Muscle layer of colon (tissue), 2 donors: ENCODE results near the gene ZDHHC6.

Experiments used
- H3K27ac ChIP-seq: one replicate; pipeline ENCODE4 v1.7.0; 2013; ENCODE audit warnings: low read depth, mild to moderate bottlenecking, low read length, moderate library complexity
- H3K27me3 ChIP-seq, 2 donors: one replicate each; pipeline ENCODE4 v1.7.0; 2013; ENCODE audit warnings: low read length in 2 of 2, mild to moderate bottlenecking in 2 of 2; ENCODE audit not compliant: insufficient read depth in 2 of 2, control insufficient read depth in 1 of 2
- H3K36me3 ChIP-seq: one replicate; pipeline ENCODE4 v1.7.0; 2013; ENCODE audit warnings: mild to moderate bottlenecking, low read length; ENCODE audit not compliant: insufficient read depth
- H3K4me1 ChIP-seq: one replicate; pipeline ENCODE4 v1.7.0; 2013; ENCODE audit warnings: mild to moderate bottlenecking, low read length; ENCODE audit not compliant: insufficient read depth
- H3K4me3 ChIP-seq, 2 donors: one replicate each; pipeline ENCODE4 v1.7.0; 2013; ENCODE audit warnings: low read length in 2 of 2, low read depth in 1 of 2, mild to moderate bottlenecking in 1 of 2, moderate library complexity in 1 of 2
- H3K9ac ChIP-seq: one replicate; pipeline ENCODE4 v1.7.0; 2013; ENCODE audit warnings: low read length
- H3K9me3 ChIP-seq: one replicate; pipeline ENCODE4 v1.7.0; 2013; ENCODE audit warnings: mild to moderate bottlenecking, low read length
- donor health status: abdominal sarcoma.
- donor health status: Adenocarcinoma of cecum.

The ZDHHC6 gene

DNA sequence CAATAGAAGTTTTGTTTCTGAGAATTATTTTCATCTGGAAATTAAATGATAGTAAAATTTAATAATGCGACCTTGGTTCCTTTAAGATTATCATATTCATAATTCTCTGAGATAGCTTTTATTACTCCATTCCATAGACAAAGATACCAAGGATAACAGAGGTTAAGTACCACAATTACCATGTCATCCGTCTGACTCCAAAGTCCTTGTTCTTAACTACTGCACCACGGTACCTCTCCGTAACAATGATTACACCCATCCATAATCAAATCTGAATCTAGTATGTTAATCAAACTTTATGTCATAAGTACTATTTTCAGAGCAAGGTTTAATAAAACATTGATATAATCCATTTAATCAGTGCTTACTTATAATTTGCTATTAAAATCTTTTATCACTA, 8.4 kb downstream of the ZDHHC6 start:
- Histone ChIP-seq H3K36me3 (peaks cover 38% of the 10 kb centered on the region), H3K9ac (no peak overlapping the region), H3K27me3 (no peaks in the 10 kb centered on the region), H3K4me1 (no peaks in the 10 kb centered on the region), H3K27ac (no peak overlapping the region), H3K4me3 (no peak overlapping the region), H3K9me3 (no peaks in the 10 kb centered on the region)

- no peak overlapping the region for H3K27ac ChIP-seq
- H3K4me3 ChIP-seq = no peak overlapping the region
- no peak overlapping the region for H3K9ac ChIP-seq
- no peaks in the 10 kb centered on the region for H3K27me3 ChIP-seq
- no peaks in the 10 kb centered on the region for H3K9me3 ChIP-seq
- no peaks in the 10 kb centered on the region for H3K4me1 ChIP-seq
- peaks cover 39% of the 10 kb centered on the region for H3K36me3 ChIP-seq
These were observed 11.6 kb downstream of the ZDHHC6 start for GRCh38 chr10:112434988-112435619.

DNA sequence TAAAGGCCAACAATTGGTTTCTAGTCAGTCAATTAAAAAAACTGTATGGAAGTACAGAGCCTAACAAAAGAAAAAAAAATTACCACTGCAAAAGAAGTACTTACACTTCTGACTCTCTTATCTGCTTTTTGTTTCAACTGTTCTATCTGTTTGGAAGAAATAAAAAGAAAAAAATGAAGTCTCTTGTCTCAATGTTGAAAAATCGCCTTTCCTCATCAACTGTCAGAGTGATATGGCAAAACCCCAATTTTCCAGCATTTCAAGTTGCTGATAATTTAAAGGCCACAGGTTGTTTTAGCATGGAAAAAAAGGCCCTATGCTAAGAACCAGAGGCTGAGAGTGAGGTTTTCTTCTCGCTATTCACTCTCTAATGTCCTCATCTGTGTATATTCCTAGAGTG, 13.6 kb downstream of the ZDHHC6 start:
- no peaks in the 10 kb centered on the region for H3K9me3 ChIP-seq
- no peaks in the 10 kb centered on the region for H3K27me3 ChIP-seq
- no peak overlapping the region for H3K27ac ChIP-seq
- H3K4me1 ChIP-seq = no peaks in the 10 kb centered on the region
- no peak overlapping the region for H3K4me3 ChIP-seq
- no peak overlapping the region for H3K9ac ChIP-seq
- peaks cover 35% of the 10 kb centered on the region for H3K36me3 ChIP-seq

GRCh38 chr10:112429654-112430230, 17.0 kb downstream of the ZDHHC6 start:
- no peaks in the 10 kb centered on the region for H3K4me1 ChIP-seq
- H3K9me3 ChIP-seq = no peaks in the 10 kb centered on the region
- H3K9ac ChIP-seq = no peak overlapping the region
- H3K27ac ChIP-seq = no peak overlapping the region
- no peaks in the 10 kb centered on the region for H3K27me3 ChIP-seq
- H3K4me3 ChIP-seq = no peak overlapping the region
- peaks cover 43% of the 10 kb centered on the region for H3K36me3 ChIP-seq

DNA sequence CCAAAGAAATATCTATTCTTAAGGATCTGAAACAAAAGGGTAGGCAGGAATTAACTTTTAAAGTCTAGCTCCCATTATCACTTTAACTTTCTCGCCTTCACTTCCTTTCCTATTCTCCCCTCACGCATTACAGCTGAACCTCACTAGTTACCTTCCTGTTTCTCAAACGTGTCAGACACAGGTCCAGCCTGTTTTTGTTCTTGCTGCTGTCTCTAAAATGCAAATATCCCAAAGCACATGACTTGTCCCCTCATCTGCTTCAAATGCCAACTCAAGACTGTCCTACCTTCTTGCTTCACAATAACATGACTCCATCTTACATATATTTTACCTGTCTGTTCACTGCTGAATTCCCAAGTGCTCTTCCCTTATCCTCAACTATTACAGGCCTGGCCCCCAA, 17.6 kb downstream of the ZDHHC6 start:
- Histone ChIP-seq H3K36me3 (peaks cover 41% of the 10 kb centered on the region), H3K9ac (no peak overlapping the region), H3K4me1 (no peaks in the 10 kb centered on the region), H3K4me3 (no peak overlapping the region), H3K27ac (no peak overlapping the region), H3K9me3 (no peaks in the 10 kb centered on the region), H3K27me3 (no peaks in the 10 kb centered on the region)

GRCh38 chr10:112426111-112426510, 20.6 kb downstream of the ZDHHC6 start:
- Histone ChIP-seq H3K9ac (no peak overlapping the region), H3K9me3 (no peaks in the 10 kb centered on the region), H3K27ac (no peak overlapping the region), H3K36me3 (peaks cover 20% of the 10 kb centered on the region), H3K4me3 (no peak overlapping the region), H3K4me1 (no peaks in the 10 kb centered on the region), H3K27me3 (no peaks in the 10 kb centered on the region)

- Histone ChIP-seq H3K36me3 (peaks cover 8% of the 10 kb centered on the region), H3K4me1 (no peaks in the 10 kb centered on the region)
These were observed 22.1 kb downstream of the ZDHHC6 start for GRCh38 chr10:112424651-112425050.

DNA sequence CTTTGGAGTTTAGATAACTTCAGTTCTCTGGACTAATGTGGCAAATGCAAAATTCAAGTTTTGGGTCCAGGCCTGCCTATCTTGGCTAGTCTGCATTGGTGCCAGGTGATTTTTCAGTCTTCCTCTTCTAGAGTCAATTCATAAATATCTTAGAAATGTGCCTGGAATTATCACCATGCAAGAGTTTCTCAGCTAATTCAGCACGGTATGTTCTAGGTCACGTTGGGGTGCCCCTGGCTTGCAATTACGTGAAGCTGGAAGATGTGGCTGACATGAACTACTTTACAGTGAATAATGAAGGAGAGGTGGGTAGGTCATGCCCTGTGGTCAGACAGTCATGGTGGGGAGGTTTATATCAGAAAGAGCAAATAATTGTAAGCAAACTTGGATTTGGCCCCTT, 25.0 kb downstream of the ZDHHC6 start:
- Histone ChIP-seq H3K27ac (no peak overlapping the region), H3K4me3 (no peak overlapping the region), H3K9me3 (no peaks in the 10 kb centered on the region), H3K9ac (no peak overlapping the region), H3K4me1 (no peaks in the 10 kb centered on the region), H3K27me3 (no peaks in the 10 kb centered on the region), H3K36me3 (peaks cover 8% of the 10 kb centered on the region)

More at GRCh38 chr10:112424651-112425050, 22.1 kb downstream of the ZDHHC6 start:
- Histone ChIP-seq H3K27me3 (no peaks in the 10 kb centered on the region), H3K9me3 (no peaks in the 10 kb centered on the region), H3K27ac (no peak overlapping the region), H3K9ac (no peak overlapping the region), H3K4me3 (no peak overlapping the region)

DNA sequence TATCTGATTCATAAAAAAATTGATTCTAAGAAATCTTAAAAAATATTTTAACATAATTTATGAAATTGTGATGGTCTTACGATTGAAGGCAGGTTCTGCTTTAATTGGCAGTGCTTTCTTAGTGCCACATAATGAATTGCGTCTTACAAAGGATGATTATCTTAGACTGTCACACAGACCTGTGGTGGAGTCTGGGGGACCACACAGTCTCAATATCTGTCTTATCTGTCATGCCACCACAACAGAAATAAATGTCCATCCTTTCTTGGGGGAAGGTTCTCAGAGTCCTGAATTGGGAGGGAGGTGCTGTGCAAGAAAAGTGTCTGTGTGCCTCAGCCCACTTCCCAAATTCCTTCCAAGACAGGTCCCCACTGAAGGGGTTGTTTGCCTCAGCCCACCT, 34.0 kb downstream of the ZDHHC6 start:
- no peaks in the 10 kb centered on the region for H3K36me3 ChIP-seq
- no peak overlapping the region for H3K4me3 ChIP-seq
- no peak overlapping the region for H3K9ac ChIP-seq
- H3K9me3 ChIP-seq = no peaks in the 10 kb centered on the region
- no peaks in the 10 kb centered on the region for H3K27me3 ChIP-seq
- H3K4me1 ChIP-seq = no peaks in the 10 kb centered on the region
- H3K27ac ChIP-seq = no peak overlapping the region

DNA sequence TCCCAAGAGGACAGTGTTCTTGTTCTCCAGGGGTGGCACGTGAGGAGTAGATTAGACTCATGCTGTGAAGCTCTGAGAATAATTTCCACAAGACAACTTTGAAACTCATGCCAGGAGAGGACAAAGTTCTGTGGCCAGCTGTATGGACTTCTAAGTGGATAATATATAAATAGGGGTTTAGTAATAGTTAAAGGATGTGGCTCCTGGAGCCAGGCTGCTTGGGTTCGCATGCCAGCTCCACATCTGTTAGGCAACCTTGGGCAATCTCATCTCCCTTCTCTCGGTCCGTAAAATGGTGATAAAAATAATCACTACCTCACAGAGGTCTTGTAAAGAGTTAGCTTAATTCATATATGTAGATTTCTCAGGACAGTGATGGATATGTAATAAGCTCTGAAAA, 37.0 kb downstream of the ZDHHC6 start:
- Histone ChIP-seq H3K27me3 (no peaks in the 10 kb centered on the region), H3K4me1 (no peaks in the 10 kb centered on the region), H3K27ac (no peak overlapping the region), H3K9ac (no peak overlapping the region), H3K36me3 (no peaks in the 10 kb centered on the region), H3K4me3 (no peak overlapping the region), H3K9me3 (no peaks in the 10 kb centered on the region)

DNA sequence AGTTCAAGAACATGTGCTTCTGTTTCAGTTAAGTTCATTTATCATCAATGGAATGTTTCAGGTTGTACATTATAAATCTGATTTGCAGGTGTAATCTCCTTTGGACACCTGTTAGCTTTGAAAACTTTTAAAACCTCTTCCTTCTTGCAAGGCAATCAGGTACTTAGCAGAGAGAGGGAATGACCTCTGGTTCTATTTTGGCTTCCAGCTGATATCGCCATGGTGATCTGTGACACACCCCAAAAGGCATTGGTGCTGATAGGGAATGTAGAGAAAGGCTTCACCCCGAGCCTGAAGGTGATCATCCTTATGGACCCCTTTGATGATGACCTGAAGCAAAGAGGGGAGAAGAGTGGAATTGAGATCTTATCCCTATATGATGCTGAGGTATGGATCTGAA, 37.4 kb downstream of the ZDHHC6 start:
- Histone ChIP-seq H3K4me1 (no peaks in the 10 kb centered on the region), H3K9ac (no peak overlapping the region), H3K27me3 (no peaks in the 10 kb centered on the region), H3K36me3 (no peaks in the 10 kb centered on the region), H3K4me3 (no peak overlapping the region), H3K9me3 (no peaks in the 10 kb centered on the region), H3K27ac (no peak overlapping the region)

- Histone ChIP-seq H3K9me3 (no peaks in the 10 kb centered on the region), H3K9ac (no peak overlapping the region), H3K36me3 (no peaks in the 10 kb centered on the region), H3K4me3 (no peak overlapping the region), H3K4me1 (no peaks in the 10 kb centered on the region), H3K27ac (no peak overlapping the region), H3K27me3 (no peaks in the 10 kb centered on the region)
These were observed 39.0 kb downstream of the ZDHHC6 start for GRCh38 chr10:112407696-112408095.
